KMS-11 (cell line): ENCODE measurements around the gene WDFY2.

Source experiments
- H2AFZ ChIP-seq: fragments of 200-600 bp; sonication (generic); 2 replicates; pipeline ENCODE4 v1.6.1; 2016; ENCODE audit warnings: antibody characterized with exemption, mixed run types, low read depth
- H3K27ac ChIP-seq: fragments of 200-600 bp; sonication (generic); 2 replicates; pipeline ENCODE4 v1.6.1; 2016; ENCODE audit warnings: mild to moderate bottlenecking, mixed run types
- H3K27me3 ChIP-seq: fragments of 200-600 bp; sonication (generic); 2 replicates; pipeline ENCODE4 v1.6.1; 2017; ENCODE audit warnings: mild to moderate bottlenecking, low read depth, mixed run types, moderate library complexity; ENCODE audit not compliant: insufficient read depth
- H3K36me3 ChIP-seq: fragments of 200-600 bp; sonication (generic); 2 replicates; pipeline ENCODE4 v1.6.1; 2017; ENCODE audit warnings: mild to moderate bottlenecking, mixed run types; ENCODE audit not compliant: insufficient read depth
- H3K4me1 ChIP-seq: fragments of 200-600 bp; sonication (generic); 2 replicates; pipeline ENCODE4 v1.6.1; 2016; ENCODE audit warnings: mild to moderate bottlenecking, low read depth, mixed run types; ENCODE audit not compliant: poor library complexity, severe bottlenecking
- H3K4me2 ChIP-seq: fragments of 200-600 bp; sonication (generic); 2 replicates; pipeline ENCODE4 v1.7.0; 2016; ENCODE audit warnings: mild to moderate bottlenecking, mixed run types
- H3K4me3 ChIP-seq: fragments of 200-600 bp; sonication (generic); IDR thresholded peaks from 2 replicates; pipeline ENCODE4 v1.6.1; 2017; ENCODE audit warnings: low read depth, low read length, mixed read lengths; ENCODE audit not compliant: insufficient read depth
- H3K79me2 ChIP-seq: fragments of 200-600 bp; sonication (generic); 2 replicates; pipeline ENCODE4 v1.6.1; 2016; ENCODE audit warnings: low read depth, mixed run types; ENCODE audit not compliant: insufficient read depth
- H3K9ac ChIP-seq: fragments of 200-600 bp; sonication (generic); 2 replicates; pipeline ENCODE4 v1.6.1; 2016; ENCODE audit warnings: mild to moderate bottlenecking, mixed run types
- H4K20me1 ChIP-seq: fragments of 200-600 bp; sonication (generic); 2 replicates; pipeline ENCODE4 v1.6.1; 2016; ENCODE audit warnings: mild to moderate bottlenecking, mixed run types; ENCODE audit not compliant: insufficient read depth
- TF ChIP-seq, protein P1 (sequence below): fragments of 200-600 bp; sonication (generic); conservative IDR thresholded peaks from 2 replicates; pipeline ENCODE4 v1.6.1; 2017; ENCODE audit warnings: low read depth, mild to moderate bottlenecking, antibody characterized with exemption, low read length, moderate library complexity, mixed read lengths

WDFY2 gene

DNA sequence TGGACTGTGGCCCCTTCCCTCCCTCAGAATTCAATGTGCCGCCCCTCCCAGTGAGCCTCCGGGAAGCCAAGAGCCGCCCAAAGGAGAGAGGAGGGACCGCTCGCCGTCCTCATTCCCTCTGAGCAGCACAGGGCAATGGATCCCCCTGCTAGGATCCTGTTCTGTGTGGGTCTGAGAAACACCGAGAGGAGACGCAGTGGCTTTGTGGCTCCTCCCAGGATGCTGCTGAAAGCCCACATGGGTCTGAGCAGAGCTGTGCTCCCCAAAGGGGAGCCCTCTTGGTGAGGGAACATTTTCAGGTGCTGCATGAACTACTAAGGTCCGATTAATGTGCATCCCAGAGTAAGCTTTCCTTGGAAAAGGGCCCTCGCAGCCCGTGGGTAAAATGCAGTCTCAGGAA is 189.3 kb downstream of the WDFY2 start:
- TF ChIP-seq, protein P1, sequence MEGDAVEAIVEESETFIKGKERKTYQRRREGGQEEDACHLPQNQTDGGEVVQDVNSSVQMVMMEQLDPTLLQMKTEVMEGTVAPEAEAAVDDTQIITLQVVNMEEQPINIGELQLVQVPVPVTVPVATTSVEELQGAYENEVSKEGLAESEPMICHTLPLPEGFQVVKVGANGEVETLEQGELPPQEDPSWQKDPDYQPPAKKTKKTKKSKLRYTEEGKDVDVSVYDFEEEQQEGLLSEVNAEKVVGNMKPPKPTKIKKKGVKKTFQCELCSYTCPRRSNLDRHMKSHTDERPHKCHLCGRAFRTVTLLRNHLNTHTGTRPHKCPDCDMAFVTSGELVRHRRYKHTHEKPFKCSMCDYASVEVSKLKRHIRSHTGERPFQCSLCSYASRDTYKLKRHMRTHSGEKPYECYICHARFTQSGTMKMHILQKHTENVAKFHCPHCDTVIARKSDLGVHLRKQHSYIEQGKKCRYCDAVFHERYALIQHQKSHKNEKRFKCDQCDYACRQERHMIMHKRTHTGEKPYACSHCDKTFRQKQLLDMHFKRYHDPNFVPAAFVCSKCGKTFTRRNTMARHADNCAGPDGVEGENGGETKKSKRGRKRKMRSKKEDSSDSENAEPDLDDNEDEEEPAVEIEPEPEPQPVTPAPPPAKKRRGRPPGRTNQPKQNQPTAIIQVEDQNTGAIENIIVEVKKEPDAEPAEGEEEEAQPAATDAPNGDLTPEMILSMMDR = no peak
- H3K79me2 ChIP-seq = no peaks in the 10 kb centered on the region
- no peak overlapping the region for H3K4me2 ChIP-seq
- H3K27ac ChIP-seq = no peak overlapping the region
- H3K36me3 ChIP-seq = no peaks in the 10 kb centered on the region
- no peak overlapping the region for H3K9ac ChIP-seq
- H2AFZ ChIP-seq = no peak overlapping the region
- no peaks in the 10 kb centered on the region for H3K4me1 ChIP-seq
- H4K20me1 ChIP-seq = no peaks in the 10 kb centered on the region
- H3K4me3 ChIP-seq = no peak overlapping the region
- H3K27me3 ChIP-seq = no peaks in the 10 kb centered on the region

DNA sequence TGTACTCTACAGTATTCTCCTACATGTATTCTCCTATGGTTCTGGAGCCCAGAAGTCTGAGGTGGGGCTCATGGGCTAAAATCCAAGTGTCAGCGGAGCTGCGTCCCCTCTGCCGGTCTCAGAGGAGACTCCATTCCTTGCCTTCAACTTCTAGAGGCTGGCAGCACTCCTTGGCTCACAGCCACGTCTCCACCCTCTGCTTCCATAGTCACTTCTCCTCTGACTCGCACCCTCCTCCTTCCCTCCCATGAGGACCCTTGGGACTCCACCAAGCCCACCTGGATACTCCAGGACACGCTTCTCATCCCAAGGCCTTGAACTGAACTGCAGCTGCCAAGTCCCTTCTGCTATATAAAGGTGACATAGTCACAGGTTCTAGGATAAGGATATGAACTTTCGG is 191.9 kb downstream of the WDFY2 start:
- no peak overlapping the region for H3K27ac ChIP-seq
- no peaks in the 10 kb centered on the region for H3K4me1 ChIP-seq
- no peaks in the 10 kb centered on the region for H3K36me3 ChIP-seq
- H3K79me2 ChIP-seq = no peaks in the 10 kb centered on the region
- TF ChIP-seq, protein P1 = no peak
- no peak overlapping the region for H3K9ac ChIP-seq
- no peak overlapping the region for H3K4me2 ChIP-seq
- H4K20me1 ChIP-seq = no peaks in the 10 kb centered on the region
- no peak overlapping the region for H2AFZ ChIP-seq
- no peak overlapping the region for H3K4me3 ChIP-seq
- H3K27me3 ChIP-seq = no peaks in the 10 kb centered on the region

DNA sequence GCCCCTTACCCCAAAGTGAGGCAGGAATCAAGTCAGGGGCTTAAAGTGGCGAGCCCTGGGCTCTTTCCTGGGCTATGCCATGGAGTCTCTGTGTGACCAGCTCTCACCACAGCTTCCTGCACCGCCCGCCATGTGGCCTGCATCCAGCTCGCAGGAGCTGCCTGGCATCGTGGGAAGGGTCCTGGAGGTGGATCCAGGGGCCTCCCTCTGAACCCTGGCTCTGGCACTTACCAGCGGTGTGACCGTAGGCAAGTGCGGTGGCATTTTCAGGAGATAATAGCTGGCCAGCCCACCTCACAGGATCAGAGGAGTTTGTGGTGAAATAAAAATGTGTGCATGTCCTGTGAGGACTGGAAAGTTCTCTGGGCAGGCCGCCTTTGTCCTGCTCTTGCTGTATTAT is 193.7 kb downstream of the WDFY2 start:
- Histone ChIP-seq H3K4me3 (no peak overlapping the region), H3K4me2 (no peak overlapping the region), H3K9ac (no peak overlapping the region), H2AFZ (no peak overlapping the region), H3K27me3 (no peaks in the 10 kb centered on the region), H3K79me2 (no peaks in the 10 kb centered on the region), H3K4me1 (no peaks in the 10 kb centered on the region), H3K36me3 (no peaks in the 10 kb centered on the region), H4K20me1 (no peaks in the 10 kb centered on the region), H3K27ac (no peak overlapping the region)
- TF ChIP-seq, protein P1 = no peak

DNA sequence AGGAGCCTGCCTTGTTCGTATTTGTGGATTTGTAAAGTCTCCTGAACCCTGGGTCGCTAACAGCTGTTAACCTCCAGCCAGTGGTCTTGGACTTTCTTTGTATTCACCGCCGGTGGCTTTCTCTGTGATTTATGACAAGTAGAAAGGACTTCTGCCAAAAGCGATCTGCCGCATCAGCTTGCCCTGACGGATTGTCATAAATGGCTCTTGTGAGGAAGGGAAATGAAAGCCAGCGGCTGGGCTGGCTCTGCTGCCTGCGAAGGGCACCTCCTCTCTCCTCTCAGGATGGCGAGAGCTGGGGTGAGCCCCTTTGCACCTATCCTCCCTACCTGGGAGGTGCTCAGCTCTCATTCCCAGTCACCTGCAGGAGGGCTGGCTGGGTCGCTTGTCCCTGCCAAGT is 194.1 kb downstream of the WDFY2 start:
- H3K4me1 ChIP-seq = no peaks in the 10 kb centered on the region
- TF ChIP-seq, protein P1 = no peak
- no peak overlapping the region for H3K27ac ChIP-seq
- H3K36me3 ChIP-seq = no peaks in the 10 kb centered on the region
- H2AFZ ChIP-seq = no peak overlapping the region
- H3K4me2 ChIP-seq = no peak overlapping the region
- no peaks in the 10 kb centered on the region for H4K20me1 ChIP-seq
- no peak overlapping the region for H3K4me3 ChIP-seq
- H3K27me3 ChIP-seq = no peaks in the 10 kb centered on the region
- no peak overlapping the region for H3K9ac ChIP-seq
- no peaks in the 10 kb centered on the region for H3K79me2 ChIP-seq

DNA sequence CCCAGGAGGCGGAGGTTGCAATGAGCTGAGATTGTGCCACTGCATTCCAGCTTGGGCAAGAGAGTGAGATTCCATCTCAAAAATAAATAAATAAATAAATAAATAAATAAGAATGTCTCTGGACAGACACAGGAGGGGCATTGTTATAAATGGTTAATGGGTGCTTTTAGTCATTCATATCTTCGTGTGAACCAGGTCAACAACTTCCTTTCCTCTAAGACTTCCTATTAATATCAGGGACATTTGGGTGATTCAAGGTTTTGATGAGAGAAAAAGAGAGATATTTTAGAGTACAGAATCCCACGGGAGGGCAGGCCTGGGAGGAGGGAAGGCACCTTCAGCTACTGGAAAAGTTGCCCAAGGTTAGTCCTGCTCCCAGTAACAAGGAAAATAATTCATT is 195.8 kb downstream of the WDFY2 start:
- H3K9ac ChIP-seq = no peak overlapping the region
- no peak overlapping the region for H3K4me2 ChIP-seq
- TF ChIP-seq, protein P1 = no peak
- no peak overlapping the region for H2AFZ ChIP-seq
- no peaks in the 10 kb centered on the region for H3K79me2 ChIP-seq
- no peaks in the 10 kb centered on the region for H3K36me3 ChIP-seq
- no peak overlapping the region for H3K27ac ChIP-seq
- no peaks in the 10 kb centered on the region for H3K4me1 ChIP-seq
- no peak overlapping the region for H3K4me3 ChIP-seq
- no peaks in the 10 kb centered on the region for H3K27me3 ChIP-seq
- no peaks in the 10 kb centered on the region for H4K20me1 ChIP-seq
